Activated effector memory CD4-positive, alpha-beta T cell treated with anti-CD3 and anti-CD28 coated beads, Interleukin-2, amount 50 U/mL, for 16 hours (primary cell): ENCODE data around the gene ENTPD1.
"Not testable (repeated sequence)": the region's sequence is repeated elsewhere in the genome, so short reads cannot be mapped to it uniquely, and the experiment has no call there.

ENCODE experiments used
- DNase-seq: peaks from one replicate; pipeline ENCODE4 v3.0.0-alpha.2; 2020

The ENTPD1 gene

GRCh38 chr10:95798096-95798855 is 42.3 kb downstream of the ENTPD1 start:
- DNase-seq: no peak

GRCh38 chr10:95800286-95800685 is 44.3 kb downstream of the ENTPD1 start:
- DNase-seq: not testable (repeated sequence)

- not testable (repeated sequence) for DNase-seq
Observed at GRCh38 chr10:95806687-95807380, 50.9 kb downstream of the ENTPD1 start.

GRCh38 chr10:95808705-95809308 is 52.8 kb downstream of the ENTPD1 start:
- DNase-seq: not testable (repeated sequence)

GRCh38 chr10:95809370-95810197 is 53.6 kb downstream of the ENTPD1 start:
- no peak for DNase-seq

GRCh38 chr10:95810198-95810976 is 54.4 kb downstream of the ENTPD1 start:
- DNase-seq: no peak

- DNase-seq: no peak
Observed at GRCh38 chr10:95813054-95813685, 57.2 kb downstream of the ENTPD1 start.

GRCh38 chr10:95814011-95814727 is 58.2 kb downstream of the ENTPD1 start:
- no peak for DNase-seq

- DNase-seq: no peak
Observed at GRCh38 chr10:95815133-95815532, 59.2 kb downstream of the ENTPD1 start.

GRCh38 chr10:95815701-95816240 is 59.8 kb downstream of the ENTPD1 start:
- DNase-seq: no peak

- no peak for DNase-seq
Observed at GRCh38 chr10:95818010-95818409, 62.0 kb downstream of the ENTPD1 start.

- DNase-seq: no peak
Observed at GRCh38 chr10:95818668-95819067, 62.7 kb downstream of the ENTPD1 start.

- DNase-seq: no peak
Observed at GRCh38 chr10:95819620-95820329, 63.8 kb downstream of the ENTPD1 start.

- no peak for DNase-seq
Observed at GRCh38 chr10:95820363-95820762, 64.4 kb downstream of the ENTPD1 start.

- DNase-seq: no peak
Observed at GRCh38 chr10:95821720-95822119, 65.8 kb downstream of the ENTPD1 start.

- DNase-seq: no peak
Observed at GRCh38 chr10:95830044-95830443, 74.1 kb downstream of the ENTPD1 start.

GRCh38 chr10:95831076-95831475 is 75.1 kb downstream of the ENTPD1 start:
- DNase-seq: no peak

- DNase-seq: no peak
Observed at GRCh38 chr10:95831515-95831914, 75.6 kb downstream of the ENTPD1 start.

GRCh38 chr10:95832216-95833041 is 76.5 kb downstream of the ENTPD1 start:
- DNase-seq: peak; percentile 70
